Measurements from ENCODE around the gene GBP3. TPM values are rescaled to one million over a fixed set of nuclear protein-coding genes. Genes with fewer than 3 reads are reported as not detected.
"Not testable (repeated sequence)": the region's sequence is repeated elsewhere in the genome, so short reads cannot be mapped to it uniquely, and the experiment has no call there.

GBP3 gene
- total RNA-seq, 1 donor from 2014 or later: 3.7 TPM

DNA sequence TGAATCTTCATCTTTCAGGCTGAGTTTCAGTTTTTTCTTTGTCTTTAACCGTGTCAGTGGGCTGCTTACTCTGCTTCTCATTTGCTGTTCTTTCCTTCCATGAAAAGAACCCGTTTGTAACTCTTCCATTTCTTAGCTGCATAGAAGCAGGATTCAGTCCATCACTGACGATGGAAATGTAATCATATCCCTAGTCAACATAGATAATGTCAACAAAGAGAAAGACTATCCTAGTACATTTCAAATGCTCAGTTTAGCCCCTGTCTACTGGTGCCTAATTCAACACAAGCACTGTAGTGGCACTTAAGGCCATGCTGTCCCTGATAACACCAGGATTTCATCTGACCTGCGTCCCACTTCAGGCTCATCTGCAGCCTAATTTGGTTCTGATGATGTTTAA, 42.0 kb upstream of the GBP3 start:
- DNase-seq (ENCODE audit: low read depth) (peak; percentile 15), FAIRE-seq (peak; percentile 81)
- Histone ChIP-seq H3K27me3 (ENCODE audit: control insufficient read depth, insufficient read depth, low read length) (no peaks in the 10 kb centered on the region), H3K4me3 (ENCODE audit: low read depth, low read length) (peak overlapping the region; percentile 26), H3K36me3 (ENCODE audit: control insufficient read depth, insufficient read depth, low read length) (no peaks in the 10 kb centered on the region)
- TF ChIP-seq, protein P1, sequence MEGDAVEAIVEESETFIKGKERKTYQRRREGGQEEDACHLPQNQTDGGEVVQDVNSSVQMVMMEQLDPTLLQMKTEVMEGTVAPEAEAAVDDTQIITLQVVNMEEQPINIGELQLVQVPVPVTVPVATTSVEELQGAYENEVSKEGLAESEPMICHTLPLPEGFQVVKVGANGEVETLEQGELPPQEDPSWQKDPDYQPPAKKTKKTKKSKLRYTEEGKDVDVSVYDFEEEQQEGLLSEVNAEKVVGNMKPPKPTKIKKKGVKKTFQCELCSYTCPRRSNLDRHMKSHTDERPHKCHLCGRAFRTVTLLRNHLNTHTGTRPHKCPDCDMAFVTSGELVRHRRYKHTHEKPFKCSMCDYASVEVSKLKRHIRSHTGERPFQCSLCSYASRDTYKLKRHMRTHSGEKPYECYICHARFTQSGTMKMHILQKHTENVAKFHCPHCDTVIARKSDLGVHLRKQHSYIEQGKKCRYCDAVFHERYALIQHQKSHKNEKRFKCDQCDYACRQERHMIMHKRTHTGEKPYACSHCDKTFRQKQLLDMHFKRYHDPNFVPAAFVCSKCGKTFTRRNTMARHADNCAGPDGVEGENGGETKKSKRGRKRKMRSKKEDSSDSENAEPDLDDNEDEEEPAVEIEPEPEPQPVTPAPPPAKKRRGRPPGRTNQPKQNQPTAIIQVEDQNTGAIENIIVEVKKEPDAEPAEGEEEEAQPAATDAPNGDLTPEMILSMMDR (IDR thresholded peaks at IDR 0.05; ENCODE audit: insufficient read depth, low read length, severe bottlenecking): no peak

GRCh38 chr1:89063094-89063493, 40.4 kb upstream of the GBP3 start:
- FAIRE-seq (peak; percentile 62), DNase-seq (ENCODE audit: low read depth) (no peak)
- Histone ChIP-seq H3K27me3 (ENCODE audit: control insufficient read depth, insufficient read depth, low read length) (no peaks in the 10 kb centered on the region), H3K4me3 (ENCODE audit: low read depth, low read length) (no peak overlapping the region), H3K36me3 (ENCODE audit: control insufficient read depth, insufficient read depth, low read length) (peaks cover 2% of the 10 kb centered on the region)
- TF ChIP-seq, protein P1 (IDR thresholded peaks at IDR 0.05; ENCODE audit: insufficient read depth, low read length, severe bottlenecking): no peak

GRCh38 chr1:89060091-89060490, 37.4 kb upstream of the GBP3 start:
- TF ChIP-seq, protein P1 (IDR thresholded peaks at IDR 0.05; ENCODE audit: insufficient read depth, low read length, severe bottlenecking): no peak
- Histone ChIP-seq H3K36me3 (ENCODE audit: control insufficient read depth, insufficient read depth, low read length) (peaks cover 2% of the 10 kb centered on the region), H3K27me3 (ENCODE audit: control insufficient read depth, insufficient read depth, low read length) (no peaks in the 10 kb centered on the region), H3K4me3 (ENCODE audit: low read depth, low read length) (no peak overlapping the region)
- no peak for FAIRE-seq
- no peak for DNase-seq (ENCODE audit: low read depth)

DNA sequence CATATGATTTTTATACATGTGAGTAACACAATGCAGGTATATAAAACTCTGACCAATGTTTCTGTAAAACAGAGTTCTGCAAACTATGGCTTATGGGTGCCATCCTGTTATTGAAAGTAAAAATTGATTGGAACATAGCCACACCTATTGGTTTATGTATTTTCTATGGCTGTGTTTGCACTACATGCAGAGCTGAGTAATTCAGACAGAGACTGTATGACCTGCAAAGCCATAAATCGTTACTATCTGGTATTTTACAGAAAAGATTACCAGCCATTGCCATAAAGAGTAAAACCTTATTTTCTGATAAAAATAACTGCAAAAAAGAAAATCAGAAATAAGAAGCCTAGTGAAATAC, 29.3 kb upstream of the GBP3 start:
- H3K36me3 ChIP-seq (ENCODE audit: control insufficient read depth, insufficient read depth, low read length): no peaks in the 10 kb centered on the region

GRCh38 chr1:89051300-89051954, 28.8 kb upstream of the GBP3 start:
- no peak for DNase-seq (ENCODE audit: low read depth)
- no peak for FAIRE-seq
- H3K4me3 ChIP-seq (ENCODE audit: low read depth, low read length): no peak overlapping the region
- no peaks in the 10 kb centered on the region for H3K27me3 ChIP-seq (ENCODE audit: control insufficient read depth, insufficient read depth, low read length)
- no peaks in the 10 kb centered on the region for H3K36me3 ChIP-seq (ENCODE audit: control insufficient read depth, insufficient read depth, low read length)
- TF ChIP-seq, protein P1 (IDR thresholded peaks at IDR 0.05; ENCODE audit: insufficient read depth, low read length, severe bottlenecking): no peak

More for the DNA sequence above, 29.3 kb upstream of the GBP3 start:
- DNase-seq (ENCODE audit: low read depth): no peak
- no peak for FAIRE-seq
- H3K4me3 ChIP-seq (ENCODE audit: low read depth, low read length): no peak overlapping the region
- H3K27me3 ChIP-seq (ENCODE audit: control insufficient read depth, insufficient read depth, low read length): no peaks in the 10 kb centered on the region
- TF ChIP-seq, protein P1 (IDR thresholded peaks at IDR 0.05; ENCODE audit: insufficient read depth, low read length, severe bottlenecking): no peak

DNA sequence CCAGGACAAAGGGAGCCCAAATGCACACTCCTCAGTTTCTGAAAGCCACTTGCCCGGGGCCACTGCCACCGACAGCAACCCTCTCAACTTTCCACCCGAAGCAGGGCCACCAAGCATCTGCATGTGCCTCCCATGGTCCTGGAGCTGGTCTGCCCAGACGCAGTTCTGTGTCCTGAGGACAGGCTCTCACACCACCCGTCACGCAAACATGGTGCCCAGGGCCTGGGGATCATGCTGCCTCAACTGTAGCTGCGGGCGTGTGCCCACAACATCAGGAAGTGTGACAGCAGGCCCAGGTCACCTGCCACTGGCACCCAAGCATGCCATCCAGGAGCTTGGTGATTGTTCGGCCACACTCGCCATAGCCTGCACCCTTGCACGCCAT, 28.0 kb upstream of the GBP3 start:
- TF ChIP-seq, protein P1 (IDR thresholded peaks at IDR 0.05; ENCODE audit: insufficient read depth, low read length, severe bottlenecking): no peak
- no peaks in the 10 kb centered on the region for H3K36me3 ChIP-seq (ENCODE audit: control insufficient read depth, insufficient read depth, low read length)
- FAIRE-seq (no peak), DNase-seq (ENCODE audit: low read depth) (no peak)
- H3K27me3 ChIP-seq (ENCODE audit: control insufficient read depth, insufficient read depth, low read length): no peaks in the 10 kb centered on the region
- H3K4me3 ChIP-seq (ENCODE audit: low read depth, low read length): no peak overlapping the region

DNA sequence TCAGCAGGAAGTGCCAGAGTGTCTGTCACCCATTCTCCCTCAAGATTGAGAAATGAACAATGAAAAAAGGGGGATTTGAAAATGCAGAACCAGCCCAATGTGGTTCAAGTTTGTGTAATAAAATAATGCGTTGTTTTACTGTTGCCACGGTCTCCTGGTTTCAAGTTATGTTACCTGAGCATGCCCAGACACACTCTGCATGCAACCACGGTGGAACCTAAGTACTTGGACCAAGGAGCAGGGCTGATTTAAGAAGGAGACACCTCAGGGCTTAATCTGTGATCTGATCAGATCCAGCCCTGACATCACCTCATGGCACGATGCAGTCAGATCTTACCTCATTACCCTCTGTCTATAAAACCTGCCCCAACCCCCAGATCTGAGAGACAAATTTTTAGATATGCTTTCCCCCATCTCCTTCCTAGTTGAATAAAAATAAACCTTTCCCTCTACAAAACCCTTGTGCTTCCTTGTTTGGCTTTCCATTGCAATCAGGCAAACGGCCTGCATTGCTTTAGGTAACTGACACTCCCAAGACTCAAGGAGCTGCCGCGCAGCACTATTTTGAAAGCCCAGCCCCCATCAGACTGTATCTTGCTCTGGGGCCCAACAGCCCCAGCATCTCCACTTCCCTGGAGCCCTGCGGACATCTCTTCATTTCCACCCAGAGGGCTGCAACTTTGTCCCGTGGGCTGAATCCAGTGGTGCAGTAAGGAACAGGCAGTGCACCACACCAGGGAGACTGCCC, 27.4 kb upstream of the GBP3 start:
- FAIRE-seq (peak; percentile 93), DNase-seq (ENCODE audit: low read depth) (peak; percentile 75)
- H3K36me3 ChIP-seq (ENCODE audit: control insufficient read depth, insufficient read depth, low read length); H3K27me3 ChIP-seq (ENCODE audit: control insufficient read depth, insufficient read depth, low read length); H3K4me3 ChIP-seq (ENCODE audit: low read depth, low read length): not testable (repeated sequence)

- not testable (repeated sequence) for H3K27me3 ChIP-seq (ENCODE audit: control insufficient read depth, insufficient read depth, low read length); H3K36me3 ChIP-seq (ENCODE audit: control insufficient read depth, insufficient read depth, low read length); DNase-seq (ENCODE audit: low read depth); H3K4me3 ChIP-seq (ENCODE audit: low read depth, low read length)
- FAIRE-seq: peak; percentile 76
Observed at GRCh38 chr1:89049187-89049586, 26.5 kb upstream of the GBP3 start.

Measured in bronchial epithelial cell (primary cell).